Measurements from ENCODE around the gene CHRNA5. TPM values are rescaled to one million over a fixed set of nuclear protein-coding genes. Genes with fewer than 3 reads are reported as not detected.

CHRNA5 gene
- total RNA-seq, 4 donors from 2014 or later, result 0.63 to 3.1 (median 1.8) TPM

DNA sequence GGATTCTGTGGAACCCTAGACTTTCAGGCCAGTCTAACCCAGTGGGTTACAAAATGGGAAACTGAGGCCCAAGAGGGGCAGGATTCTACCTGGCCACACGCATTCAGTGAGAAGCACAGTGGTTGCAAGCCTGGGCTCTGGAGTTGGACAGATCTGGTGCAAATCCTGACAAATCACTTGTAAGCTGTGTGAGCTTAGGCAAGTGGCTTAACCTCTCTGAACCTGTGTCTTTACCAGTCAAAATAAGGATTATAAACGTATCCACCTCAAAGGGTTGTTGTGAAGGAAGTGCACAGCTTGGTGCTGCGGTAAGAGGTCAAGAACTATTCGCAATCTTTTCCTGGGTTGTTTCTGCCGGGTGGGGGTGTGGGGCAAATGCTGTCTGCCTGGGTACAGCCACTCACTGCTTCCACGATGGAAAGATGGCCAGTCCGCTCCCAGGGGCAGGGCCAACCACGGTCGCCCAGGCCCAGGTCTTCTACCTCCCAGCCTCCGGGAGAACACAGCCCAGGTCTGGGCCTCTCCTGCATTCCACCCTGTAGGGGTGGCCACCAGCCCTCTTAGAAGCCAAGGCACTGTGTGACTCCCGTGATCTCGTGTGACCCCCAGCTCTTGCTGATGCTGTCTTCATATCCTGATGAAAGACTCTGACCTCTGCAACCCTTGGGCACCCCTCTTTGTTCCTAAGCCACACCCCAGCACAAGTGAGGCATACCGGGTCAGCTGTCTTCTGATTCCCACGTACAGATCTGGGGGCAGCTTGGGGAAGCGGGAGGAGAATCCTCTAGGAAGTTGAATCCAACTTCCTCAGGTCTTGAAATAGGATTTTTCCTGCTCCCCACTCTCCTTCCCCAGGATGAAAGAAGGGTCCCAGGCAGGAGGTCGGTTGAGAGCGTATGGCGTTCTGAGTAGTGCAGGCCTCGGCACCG lies 54.0 kb downstream of the CHRNA5 start:
- no peak for DNase-seq (ENCODE audit: low spot score)
- TF ChIP-seq, protein P1, sequence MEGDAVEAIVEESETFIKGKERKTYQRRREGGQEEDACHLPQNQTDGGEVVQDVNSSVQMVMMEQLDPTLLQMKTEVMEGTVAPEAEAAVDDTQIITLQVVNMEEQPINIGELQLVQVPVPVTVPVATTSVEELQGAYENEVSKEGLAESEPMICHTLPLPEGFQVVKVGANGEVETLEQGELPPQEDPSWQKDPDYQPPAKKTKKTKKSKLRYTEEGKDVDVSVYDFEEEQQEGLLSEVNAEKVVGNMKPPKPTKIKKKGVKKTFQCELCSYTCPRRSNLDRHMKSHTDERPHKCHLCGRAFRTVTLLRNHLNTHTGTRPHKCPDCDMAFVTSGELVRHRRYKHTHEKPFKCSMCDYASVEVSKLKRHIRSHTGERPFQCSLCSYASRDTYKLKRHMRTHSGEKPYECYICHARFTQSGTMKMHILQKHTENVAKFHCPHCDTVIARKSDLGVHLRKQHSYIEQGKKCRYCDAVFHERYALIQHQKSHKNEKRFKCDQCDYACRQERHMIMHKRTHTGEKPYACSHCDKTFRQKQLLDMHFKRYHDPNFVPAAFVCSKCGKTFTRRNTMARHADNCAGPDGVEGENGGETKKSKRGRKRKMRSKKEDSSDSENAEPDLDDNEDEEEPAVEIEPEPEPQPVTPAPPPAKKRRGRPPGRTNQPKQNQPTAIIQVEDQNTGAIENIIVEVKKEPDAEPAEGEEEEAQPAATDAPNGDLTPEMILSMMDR (IDR thresholded peaks at IDR 0.05), result no peak
- ATAC-seq (ENCODE audit: low FRiP score), result no peak

DNA sequence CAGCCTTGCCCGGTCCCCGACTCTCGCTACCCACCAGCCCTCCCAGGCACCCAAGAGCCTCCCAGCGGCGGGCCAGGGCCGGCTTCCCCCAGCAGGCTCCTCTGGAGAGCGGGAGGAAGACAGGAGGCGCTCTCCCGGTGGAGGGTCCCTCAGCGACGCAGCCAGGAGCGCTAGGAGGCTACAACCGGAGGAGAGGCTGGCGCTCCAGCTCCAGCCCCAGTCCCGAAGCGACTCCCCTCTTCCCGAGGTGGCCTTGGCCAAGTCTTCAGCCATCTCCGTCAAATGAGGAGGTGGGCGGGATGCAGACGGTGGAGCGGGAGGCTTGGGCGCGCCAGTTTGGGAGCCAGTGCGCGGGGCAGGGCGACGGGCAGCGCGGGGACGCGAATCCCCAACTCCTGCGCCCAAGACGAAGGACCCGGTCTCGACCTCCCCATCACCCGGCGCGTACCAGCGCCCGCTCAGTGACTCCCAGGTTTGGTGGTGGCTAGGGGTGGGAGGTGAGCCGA lies 54.8 kb downstream of the CHRNA5 start:
- no peak for ATAC-seq (ENCODE audit: low FRiP score)
- no peak for DNase-seq (ENCODE audit: low spot score)
- TF ChIP-seq, protein P1 (IDR thresholded peaks at IDR 0.05), result no peak

DNA sequence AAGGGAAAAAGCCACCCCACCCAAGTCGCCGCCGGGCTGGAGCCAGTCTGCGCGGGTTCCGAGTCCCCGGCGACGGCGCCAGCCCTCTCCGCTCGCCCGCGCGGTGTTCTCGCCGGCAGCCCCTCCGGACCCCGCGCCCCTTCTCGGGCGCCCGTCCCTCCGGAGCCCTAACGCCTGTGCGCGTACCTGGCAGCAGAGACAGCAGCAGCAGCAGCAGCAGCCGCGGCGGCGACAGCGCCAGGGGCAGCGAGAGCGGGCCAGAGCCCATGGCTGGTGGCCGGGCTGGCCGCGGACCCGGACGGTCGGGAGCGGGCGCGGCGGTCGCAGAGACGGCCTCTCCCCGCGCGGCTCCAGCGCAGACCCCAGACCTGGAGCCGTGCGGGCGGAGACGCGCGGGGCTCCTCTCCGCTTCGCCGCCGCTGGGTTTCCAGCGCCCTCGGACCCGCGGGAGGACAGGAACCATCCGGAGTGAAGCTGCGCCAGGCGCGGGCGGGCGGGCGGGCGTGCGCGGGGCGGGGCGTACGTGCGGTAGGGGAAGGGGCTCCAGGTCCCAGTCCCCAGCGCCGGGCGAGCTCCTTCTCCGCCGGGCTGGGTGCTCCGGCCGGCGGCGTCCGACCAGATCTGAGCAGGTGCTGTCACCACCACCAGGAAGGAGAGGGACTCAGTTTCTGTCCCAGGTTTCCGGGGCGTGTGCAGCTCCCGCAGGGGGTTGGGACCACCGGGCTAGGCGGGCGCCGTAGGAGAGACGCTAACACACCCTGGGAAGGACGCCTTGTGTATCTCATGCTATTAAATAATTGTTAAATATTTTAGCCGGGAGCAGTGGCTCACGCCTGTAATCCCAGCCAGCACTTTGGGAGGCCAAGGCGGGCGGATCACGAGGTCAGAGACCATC lies 55.5 kb downstream of the CHRNA5 start, which contains the start of gene CHRNA3:
Gene CHRNA3, minus strand, starts transcription at position 470 of the 895 bp plus-strand sequence. Its CDS starts 202 bp downstream, at position 268.
- DNase-seq (ENCODE audit: low spot score) (no peak), ATAC-seq (ENCODE audit: low FRiP score) (no peak)
- TF ChIP-seq, protein P1 (IDR thresholded peaks at IDR 0.05), result no peak

DNA sequence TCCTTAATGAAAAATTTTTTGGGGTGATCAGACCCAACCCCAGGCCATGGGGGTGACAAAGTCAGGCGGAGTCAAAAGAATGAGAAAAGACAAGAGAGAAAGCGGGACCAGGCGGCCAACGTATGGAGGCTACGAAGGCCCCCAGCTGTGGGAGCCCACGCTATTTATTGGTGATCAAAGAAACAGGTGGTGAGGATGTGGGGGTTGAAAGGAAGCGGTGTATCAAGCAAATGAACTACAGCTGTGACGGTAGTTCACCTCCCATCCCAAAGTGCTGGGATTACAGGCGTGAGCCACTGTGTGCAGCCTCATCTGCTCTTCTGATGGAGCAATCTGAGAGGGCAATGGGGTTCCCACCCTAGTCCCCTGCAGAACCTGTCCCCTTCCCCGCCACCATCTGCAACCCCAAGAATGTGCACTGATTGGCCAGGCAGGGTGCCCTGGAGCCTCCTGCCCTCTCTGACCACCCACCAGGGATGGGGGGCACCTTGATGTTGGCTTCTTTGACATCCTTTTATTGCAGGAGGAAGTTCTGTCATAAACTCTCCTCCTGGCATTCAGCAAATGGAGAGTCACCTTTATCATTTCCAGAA lies 56.6 kb downstream of the CHRNA5 start:
- TF ChIP-seq, protein P1 (IDR thresholded peaks at IDR 0.05), result no peak

DNA sequence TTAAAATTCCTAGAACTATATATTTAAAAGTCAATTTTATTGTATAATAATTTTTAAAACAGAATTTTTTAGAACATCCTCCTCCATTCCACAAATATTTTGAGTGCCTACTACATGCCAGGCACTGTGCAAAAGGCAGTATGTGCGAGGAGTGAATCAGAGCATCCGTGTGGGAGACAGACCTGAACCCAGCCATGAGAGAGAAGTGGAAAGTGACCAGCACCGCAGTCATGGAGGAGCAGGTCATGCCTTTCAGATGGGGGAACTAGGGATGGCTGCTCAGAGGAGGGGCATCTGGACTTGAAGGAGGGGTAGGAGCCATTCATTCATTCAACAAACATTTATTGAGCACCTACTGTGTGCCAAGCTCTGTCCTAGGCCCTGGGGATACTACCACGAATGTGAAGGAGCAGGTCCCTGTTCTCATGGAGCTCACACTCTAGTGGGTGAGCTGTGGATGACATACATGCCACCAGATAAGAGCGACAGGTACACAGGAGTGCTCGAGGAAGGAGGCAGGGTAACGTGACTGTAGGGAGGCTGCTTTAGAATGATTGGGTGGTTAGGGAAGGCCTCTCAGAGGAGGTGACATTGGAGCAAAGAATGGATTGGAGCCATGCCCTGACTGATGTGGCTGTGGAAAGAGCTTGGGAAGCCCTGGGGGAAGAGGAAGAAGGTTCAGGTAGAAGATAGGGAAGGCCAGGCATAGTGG lies 58.6 kb downstream of the CHRNA5 start:
- ATAC-seq (ENCODE audit: low FRiP score), result no peak
- TF ChIP-seq, protein P1 (IDR thresholded peaks at IDR 0.05), result no peak
- no peak for DNase-seq (ENCODE audit: low spot score)

More for the DNA sequence above, 56.6 kb downstream of the CHRNA5 start:
- DNase-seq (ENCODE audit: low spot score) (no peak), ATAC-seq (ENCODE audit: low FRiP score) (no peak)
